GM19395 (cell line): ENCODE measurements around the gene ZNF283.

Experiments used
- ATAC-seq: cut with Tn5 transposase; IDR thresholded peaks from one replicate; pipeline ENCODE4 v1.9.1; 2021; ENCODE audit warnings: mild to moderate bottlenecking, moderate library complexity; ENCODE audit not compliant: unreplicated experiment

Gene ZNF283

GRCh38 chr19:43826787-43827754, at the start of gene ZNF283:
Gene ZNF283 (plus strand): TSS chr19:43827321. CDS start chr19:43833505, 6,184 bp downstream.
- peak; percentile 80 for ATAC-seq

GRCh38 chr19:43778651-43779050, 48.5 kb upstream of the ZNF283 start:
- ATAC-seq = no peak

- no peak for ATAC-seq
Measured at GRCh38 chr19:43779147-43779819, 47.8 kb upstream of the ZNF283 start.

- no peak for ATAC-seq
Measured at GRCh38 chr19:43779820-43780219, 47.3 kb upstream of the ZNF283 start.

- no peak for ATAC-seq
Measured at GRCh38 chr19:43780706-43781525, 46.2 kb upstream of the ZNF283 start, which contains the start of gene KCNN4. Gene KCNN4 (minus strand): TSS chr19:43780973. CDS start chr19:43780861, 112 bp downstream.

GRCh38 chr19:43781630-43782310, 45.4 kb upstream of the ZNF283 start:
- ATAC-seq = no peak

- no peak for ATAC-seq
Measured at GRCh38 chr19:43782311-43782660, 44.8 kb upstream of the ZNF283 start.

GRCh38 chr19:43782689-43783231, 44.4 kb upstream of the ZNF283 start:
- ATAC-seq = no peak

GRCh38 chr19:43783636-43784035, 43.5 kb upstream of the ZNF283 start:
- ATAC-seq = no peak

- ATAC-seq = no peak
Measured at GRCh38 chr19:43784241-43784980, 42.7 kb upstream of the ZNF283 start.

- peak; percentile 59 for ATAC-seq
Measured at GRCh38 chr19:43784981-43785808, 41.9 kb upstream of the ZNF283 start.

GRCh38 chr19:43786665-43787064, 40.5 kb upstream of the ZNF283 start:
- no peak for ATAC-seq

- no peak for ATAC-seq
Measured at GRCh38 chr19:43789029-43789428, 38.1 kb upstream of the ZNF283 start.

GRCh38 chr19:43790587-43790986, 36.5 kb upstream of the ZNF283 start:
- ATAC-seq = no peak

GRCh38 chr19:43797118-43797517, 30.0 kb upstream of the ZNF283 start:
- ATAC-seq = no peak

GRCh38 chr19:43797556-43797955, 29.6 kb upstream of the ZNF283 start:
- no peak for ATAC-seq

GRCh38 chr19:43798026-43798545, 29.0 kb upstream of the ZNF283 start:
- ATAC-seq = no peak
